Testis (tissue), 2 donors: Measurements from ENCODE around the gene TBKBP1.

Source experiments
- POLR2A ChIP-seq: fragments of 450-650 bp; IDR thresholded peaks from one replicate; pipeline ENCODE4 v1.6.1; 2017; ENCODE audit warnings: antibody characterized with exemption, mild to moderate bottlenecking, moderate library complexity
- TF ChIP-seq, protein P1 (sequence below), 3 experiments: fragments of 450-650 bp in 2 of 3; fragments of 200-600 bp in 1 of 3; sonication (generic) in 1 of 3; IDR thresholded peaks; one replicate each; pipeline ENCODE4 v1.5.1; 2016 to 2019; ENCODE audit warnings: antibody characterized with exemption in 3 of 3, mild to moderate bottlenecking in 2 of 3, moderate library complexity in 1 of 3

DNA sequence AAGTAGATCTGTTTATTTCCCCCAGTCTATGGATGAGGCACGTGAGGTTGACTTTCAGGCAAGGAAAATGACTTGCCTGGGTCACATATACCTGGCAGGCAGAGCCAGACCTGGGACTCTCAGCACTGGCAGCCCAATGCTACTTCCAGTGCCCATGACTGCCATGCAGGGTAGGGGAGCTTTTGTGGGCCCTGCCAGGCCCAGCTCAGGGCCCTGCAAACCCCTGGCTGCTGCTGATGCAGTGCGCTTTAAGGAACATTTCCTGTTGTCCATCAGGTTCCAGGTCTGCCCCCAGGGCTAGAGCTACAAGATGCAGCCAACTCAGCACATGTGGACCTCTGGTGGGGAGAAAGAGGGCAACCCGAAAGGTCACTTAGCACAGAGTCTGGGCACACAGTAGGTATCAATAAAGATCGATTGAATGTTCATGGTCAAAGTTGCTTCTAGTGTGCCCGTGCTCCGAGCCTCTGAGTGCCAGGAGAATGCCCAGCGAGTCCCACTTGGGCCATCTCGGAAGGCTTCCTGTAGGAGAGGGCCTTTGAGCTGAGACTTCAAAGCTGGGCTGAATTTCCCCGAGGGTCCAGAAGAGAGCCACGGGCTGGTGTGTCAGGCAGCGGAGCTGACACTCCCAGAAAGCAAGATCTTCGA, 38.6 kb downstream of the TBKBP1 start:
- TF ChIP-seq, protein P1, sequence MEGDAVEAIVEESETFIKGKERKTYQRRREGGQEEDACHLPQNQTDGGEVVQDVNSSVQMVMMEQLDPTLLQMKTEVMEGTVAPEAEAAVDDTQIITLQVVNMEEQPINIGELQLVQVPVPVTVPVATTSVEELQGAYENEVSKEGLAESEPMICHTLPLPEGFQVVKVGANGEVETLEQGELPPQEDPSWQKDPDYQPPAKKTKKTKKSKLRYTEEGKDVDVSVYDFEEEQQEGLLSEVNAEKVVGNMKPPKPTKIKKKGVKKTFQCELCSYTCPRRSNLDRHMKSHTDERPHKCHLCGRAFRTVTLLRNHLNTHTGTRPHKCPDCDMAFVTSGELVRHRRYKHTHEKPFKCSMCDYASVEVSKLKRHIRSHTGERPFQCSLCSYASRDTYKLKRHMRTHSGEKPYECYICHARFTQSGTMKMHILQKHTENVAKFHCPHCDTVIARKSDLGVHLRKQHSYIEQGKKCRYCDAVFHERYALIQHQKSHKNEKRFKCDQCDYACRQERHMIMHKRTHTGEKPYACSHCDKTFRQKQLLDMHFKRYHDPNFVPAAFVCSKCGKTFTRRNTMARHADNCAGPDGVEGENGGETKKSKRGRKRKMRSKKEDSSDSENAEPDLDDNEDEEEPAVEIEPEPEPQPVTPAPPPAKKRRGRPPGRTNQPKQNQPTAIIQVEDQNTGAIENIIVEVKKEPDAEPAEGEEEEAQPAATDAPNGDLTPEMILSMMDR (IDR thresholded peaks at IDR 0.05): no peak
- TF ChIP-seq POLR2A: no peak
